RKO (cell line): ENCODE results near the gene C15orf40.
"Not testable (repeated sequence)": the region's sequence is repeated elsewhere in the genome, so short reads cannot be mapped to it uniquely, and the experiment has no call there.

Experiments used
- DNase-seq: peaks from one replicate; pipeline ENCODE4 v3.0.0-alpha.2; 2016; ENCODE audit warnings: low spot score

C15orf40 gene

GRCh38 chr15:82951472-82952157 is 59.8 kb downstream of the C15orf40 start:
- no peak for DNase-seq

- DNase-seq, result no peak
These were observed 60.6 kb downstream of the C15orf40 start for GRCh38 chr15:82950746-82951370.

GRCh38 chr15:82950295-82950694 is 61.1 kb downstream of the C15orf40 start:
- no peak for DNase-seq

- DNase-seq, result no peak
These were observed 65.2 kb downstream of the C15orf40 start for GRCh38 chr15:82946155-82946701.

- DNase-seq, result no peak
These were observed 66.1 kb downstream of the C15orf40 start for GRCh38 chr15:82945326-82945725.

- DNase-seq, result peak; percentile 59
These were observed 66.6 kb downstream of the C15orf40 start for GRCh38 chr15:82944821-82945220.

- DNase-seq, result no peak
These were observed 67.4 kb downstream of the C15orf40 start for GRCh38 chr15:82944056-82944455.

GRCh38 chr15:82943176-82943575 is 68.3 kb downstream of the C15orf40 start:
- DNase-seq, result no peak

- DNase-seq, result peak; percentile 61
These were observed 68.7 kb downstream of the C15orf40 start for GRCh38 chr15:82942691-82943090.

- DNase-seq, result not testable (repeated sequence)
These were observed 71.8 kb downstream of the C15orf40 start for GRCh38 chr15:82939678-82940077.
